H1 (cell line): Measurements from ENCODE around the gene BCL2. TPM values are rescaled to one million over a fixed set of nuclear protein-coding genes. Genes with fewer than 3 reads are reported as not detected.

Experiments used
- CTCF ChIA-PET: fragments of 300-600 bp; sonication (Branson Sonifier 250); formaldehyde crosslinking; loops from one replicate; lab custom pipeline; 2021; ENCODE audit not compliant: partially characterized antibody; lab: Charles Lee
- POLR2A ChIA-PET: fragments of 300-600 bp; sonication (Branson Sonifier 250); formaldehyde crosslinking; loops from one replicate; lab custom pipeline; 2021; ENCODE audit warnings: inconsistent platforms; ENCODE audit not compliant: partially characterized antibody; lab: Charles Lee
- DNase-seq, 2 experiments: peaks; one replicate each; pipeline versions ENCODE4 v3.0.0 to v3.0.0-alpha.2; 2010 to 2022; ENCODE audit warnings: low spot score in 2 of 2, low read depth in 1 of 2, mixed read lengths in 1 of 2
- FAIRE-seq: peaks from 2 replicates; lab custom pipeline; 2011; peaks lifted over from hg19 to GRCh38; lab: Jason Lieb, UNC
- H2AFZ ChIP-seq: 2 replicates; pipeline ENCODE4 v1.8.1; 2012; ENCODE audit warnings: low read length, inconsistent platforms
- H2AK5ac ChIP-seq: 2 replicates; pipeline ENCODE4 v1.6.1; 2013; ENCODE audit warnings: low read depth, low read length
- H2BK120ac ChIP-seq: replicated peaks from 2 replicates; pipeline ENCODE3; 2013; ENCODE audit warnings: low read depth, low read length, inconsistent platforms
- H2BK12ac ChIP-seq: 2 replicates; pipeline ENCODE4 v1.6.1; 2013; ENCODE audit warnings: low read depth, low read length
- H2BK15ac ChIP-seq: 2 replicates; pipeline ENCODE4 v1.6.1; 2013; ENCODE audit warnings: low read length
- H2BK20ac ChIP-seq: 2 replicates; pipeline ENCODE4 v1.6.1; 2013; ENCODE audit warnings: low read length
- H2BK5ac ChIP-seq: 2 replicates; pipeline ENCODE4 v1.6.1; 2013; ENCODE audit warnings: low read depth, low read length
- H3K14ac ChIP-seq: 2 replicates; pipeline ENCODE4 v1.6.1; 2013; ENCODE audit warnings: inconsistent platforms; ENCODE audit not compliant: insufficient read length
- H3K18ac ChIP-seq: 2 replicates; pipeline ENCODE4 v1.6.1; 2013; ENCODE audit warnings: low read length; ENCODE audit errors: extremely low read depth
- H3K23ac ChIP-seq: 2 replicates; pipeline ENCODE4 v1.6.1; 2013; ENCODE audit warnings: inconsistent platforms; ENCODE audit not compliant: insufficient read length
- H3K23me2 ChIP-seq: 2 replicates; pipeline ENCODE4 v1.6.1; 2013; ENCODE audit warnings: low read depth, low read length
- H3K27ac ChIP-seq: 2 replicates; pipeline ENCODE4 v1.6.1; 2011; ENCODE audit warnings: low read depth, low read length, inconsistent platforms
- H3K27me3 ChIP-seq, 4 experiments: replicated peaks in 1 of 4; 1 replicate in 1 of 4; 2 replicates in 3 of 4; pipeline versions ENCODE4 v1.6.1 to v1.8.1; 2011 to 2013; ENCODE audit warnings: low read length in 3 of 4, mild to moderate bottlenecking in 3 of 4, inconsistent platforms in 2 of 4, mixed read lengths in 2 of 4, moderate library complexity in 1 of 4; ENCODE audit not compliant: control insufficient read depth in 3 of 4, insufficient read depth in 3 of 4; ENCODE audit errors: extremely low read depth in 1 of 4
- H3K36me3 ChIP-seq, 4 experiments: 2 replicates each; pipeline versions ENCODE4 v1.6.1 to v1.8.1; 2011 to 2013; ENCODE audit warnings: mild to moderate bottlenecking in 4 of 4, low read length in 3 of 4, moderate library complexity in 2 of 4, control low read depth in 1 of 4, inconsistent platforms in 1 of 4; ENCODE audit not compliant: insufficient read depth in 4 of 4, control insufficient read depth in 2 of 4
- H3K4ac ChIP-seq: replicated peaks from 2 replicates; pipeline ENCODE3; 2013; ENCODE audit warnings: low read length, low read depth, mixed read lengths, inconsistent platforms; ENCODE audit not compliant: insufficient read length
- H3K4me1 ChIP-seq, 4 experiments: replicated peaks in 1 of 4; 1 replicate in 1 of 4; 2 replicates in 3 of 4; pipeline versions ENCODE4 v1.6.1 to v1.8.1; 2011 to 2013; ENCODE audit warnings: low read length in 3 of 4, inconsistent platforms in 2 of 4, mixed read lengths in 1 of 4; ENCODE audit not compliant: insufficient read depth in 4 of 4, control insufficient read depth in 3 of 4
- H3K4me2 ChIP-seq, 2 experiments: 2 replicates each; pipeline versions ENCODE4 v1.6.1 to v1.8.1; 2011 to 2013; ENCODE audit warnings: low read depth in 2 of 2, low read length in 2 of 2, control low read depth in 1 of 2, inconsistent platforms in 1 of 2, mild to moderate bottlenecking in 1 of 2; ENCODE audit not compliant: insufficient read depth in 1 of 2
- H3K4me3 ChIP-seq, 4 experiments: fragments of 200-600, 300-600 bp in 1 of 4; sonication (generic), shearing (Covaris generic), sonication (Bioruptor Twin) in 1 of 4; 2 replicates each; pipeline versions ENCODE4 v1.5.1 to v1.8.1; 2011 to 2016; ENCODE audit warnings: low read length in 4 of 4, low read depth in 3 of 4, control low read depth in 2 of 4, inconsistent platforms in 2 of 4, mild to moderate bottlenecking in 2 of 4, mixed read lengths in 1 of 4, moderate library complexity in 1 of 4; ENCODE audit not compliant: insufficient read depth in 2 of 4; ENCODE audit errors: extremely low read depth in 1 of 4
- H3K56ac ChIP-seq: replicated peaks from 2 replicates; pipeline ENCODE3; 2013; ENCODE audit warnings: low read depth, mild to moderate bottlenecking, mixed read lengths, low read length, inconsistent platforms; ENCODE audit not compliant: insufficient read length
- H3K79me1 ChIP-seq: 2 replicates; pipeline ENCODE4 v1.6.1; 2013; ENCODE audit warnings: low read depth, low read length, control low read depth
- H3K79me2 ChIP-seq, 2 experiments: 2 replicates each; pipeline versions ENCODE4 v1.6.1 to v1.8.1; 2012 to 2013; ENCODE audit warnings: low read length in 2 of 2, mild to moderate bottlenecking in 2 of 2, inconsistent platforms in 1 of 2; ENCODE audit not compliant: insufficient read depth in 2 of 2, control insufficient read depth in 1 of 2
- H3K9ac ChIP-seq, 4 experiments: replicated peaks in 1 of 4; 1 replicate in 1 of 4; 2 replicates in 3 of 4; pipeline versions ENCODE4 v1.6.1 to v1.8.1; 2011 to 2013; ENCODE audit warnings: low read depth in 3 of 4, low read length in 3 of 4, control low read depth in 2 of 4, mild to moderate bottlenecking in 2 of 4, moderate library complexity in 2 of 4, inconsistent platforms in 1 of 4; ENCODE audit errors: extremely low read depth in 1 of 4
- H3K9me3 ChIP-seq, 2 experiments: 2 replicates each; pipeline versions ENCODE4 v1.6.1 to v1.8.1; 2012 to 2013; ENCODE audit warnings: mild to moderate bottlenecking in 2 of 2, moderate library complexity in 2 of 2, control low read depth in 1 of 2, inconsistent platforms in 1 of 2, low read depth in 1 of 2, low read length in 1 of 2, mixed read lengths in 1 of 2; ENCODE audit not compliant: insufficient read depth in 2 of 2
- H4K20me1 ChIP-seq, 2 experiments: replicated peaks in 1 of 2; 2 replicates each; pipeline versions ENCODE3 to v1.8.1; 2011 to 2013; ENCODE audit warnings: inconsistent platforms in 2 of 2, low read length in 2 of 2, mild to moderate bottlenecking in 1 of 2; ENCODE audit not compliant: insufficient read depth in 2 of 2, control insufficient read depth in 1 of 2
- H4K5ac ChIP-seq: 2 replicates; pipeline ENCODE4 v1.6.1; 2013; ENCODE audit warnings: low read length, low read depth, mixed read lengths, inconsistent platforms; ENCODE audit not compliant: insufficient read length
- H4K8ac ChIP-seq: 2 replicates; pipeline ENCODE4 v1.8.0; 2013; ENCODE audit warnings: mild to moderate bottlenecking, moderate library complexity, low read length, inconsistent platforms; ENCODE audit not compliant: insufficient read depth; ENCODE audit errors: extremely low read depth
- H4K91ac ChIP-seq: replicated peaks from 2 replicates; pipeline ENCODE3; 2013; ENCODE audit warnings: low read length, mixed read lengths, inconsistent platforms; ENCODE audit not compliant: insufficient read length
- BACH1 ChIP-seq: IDR thresholded peaks from 2 replicates; pipeline ENCODE4 v1.6.1; 2012; ENCODE audit warnings: low read length, improper control_type of control experiment
- CHD2 ChIP-seq: IDR thresholded peaks from 2 replicates; pipeline ENCODE4 v1.6.1; 2012; ENCODE audit warnings: low read length, improper control_type of control experiment
- CTBP2 ChIP-seq: IDR thresholded peaks from 2 replicates; pipeline ENCODE4 v1.7.0; 2011; ENCODE audit warnings: borderline replicate concordance, mild to moderate bottlenecking, moderate library complexity, mixed read lengths, low read length; ENCODE audit not compliant: insufficient read depth, insufficient read length
- E2F6 ChIP-seq: IDR thresholded peaks from 2 replicates; pipeline ENCODE4 v1.6.1; 2012; ENCODE audit warnings: inconsistent platforms
- HDAC2 ChIP-seq, 2 experiments: fragments of 300-600 bp in 1 of 2; sonication (generic) in 1 of 2; IDR thresholded peaks; 2 replicates each; pipeline ENCODE4 v1.6.1; 2011 to 2012; ENCODE audit warnings: low read depth in 2 of 2, low read length in 2 of 2, mild to moderate bottlenecking in 2 of 2, moderate library complexity in 2 of 2, borderline replicate concordance in 1 of 2, inconsistent platforms in 1 of 2
- JUN ChIP-seq: IDR thresholded peaks from 2 replicates; pipeline ENCODE4 v1.6.1; 2011; ENCODE audit warnings: low read depth, mild to moderate bottlenecking, improper control_type of control experiment, low read length
- NRF1 ChIP-seq: IDR thresholded peaks from 2 replicates; pipeline ENCODE4 v1.6.1; 2011; ENCODE audit warnings: mild to moderate bottlenecking, low read depth, low read length, improper control_type of control experiment
- POLR2AphosphoS5 ChIP-seq: IDR thresholded peaks from 2 replicates; pipeline ENCODE4 v1.6.1; 2011; ENCODE audit warnings: low read depth, low read length
- POU5F1 ChIP-seq: IDR thresholded peaks from 2 replicates; pipeline ENCODE4 v1.6.1; 2011; ENCODE audit warnings: low read depth, mild to moderate bottlenecking, low read length, moderate library complexity
- RFX5 ChIP-seq: IDR thresholded peaks from 2 replicates; pipeline ENCODE4 v1.6.1; 2011; ENCODE audit warnings: low read depth, low read length, improper control_type of control experiment, borderline replicate concordance
- SIRT6 ChIP-seq: IDR thresholded peaks from one replicate; pipeline ENCODE4 v1.7.1; 2012; ENCODE audit warnings: low read length, inconsistent platforms
- SUZ12 ChIP-seq: fragments of 200-600 bp; sonication (generic); IDR thresholded peaks from 2 replicates; pipeline ENCODE4 v1.6.1; 2012; ENCODE audit warnings: mild to moderate bottlenecking, inconsistent platforms, low read length, moderate library complexity, mixed read lengths
- TBP ChIP-seq: IDR thresholded peaks from 2 replicates; pipeline ENCODE4 v1.6.1; 2011; ENCODE audit warnings: low read depth, low read length, improper control_type of control experiment
- YY1 ChIP-seq: IDR thresholded peaks from 2 replicates; pipeline ENCODE4 v1.6.1; 2011; ENCODE audit warnings: low read depth, mild to moderate bottlenecking, low read length
- ZNF274 ChIP-seq: IDR thresholded peaks from 2 replicates; pipeline ENCODE4 v1.7.0; 2012; ENCODE audit warnings: low read length, borderline replicate concordance; ENCODE audit errors: extremely low read depth
- WGBS, 2 experiments: shearing (Covaris generic) in 1 of 2; methylation state at CpG; one replicate each; pipeline versions ENCODE4 v1.1.6 to v1.1.7; 2013 to 2015; ENCODE audit warnings: low lambda C conversion rate in 2 of 2, mixed read lengths in 2 of 2, inconsistent platforms in 1 of 2, low coverage in 1 of 2, missing lambda C conversion rate in 1 of 2; ENCODE audit not compliant: insufficient replicate concordance in 2 of 2, insufficient coverage in 1 of 2, insufficient read length in 1 of 2; ENCODE audit errors: extremely low coverage in 1 of 2, missing lambda C conversion rate in 1 of 2; 5-methylcytosine and 5-hydroxymethylcytosine counted together
- polyA plus RNA-seq, 7 experiments: library from polyadenylated mRNA; depleted of rRNA in 3 of 7; stranded (reverse) in 5 of 7; unstranded in 2 of 7; fragments of >200 nt in 5 of 7; fragments of 200-250 nt in 2 of 7; gene quantifications; 1 replicate in 5 of 7; 2 replicates in 1 of 7; 4 replicates in 1 of 7; pipeline versions ENCODE4 v1.2.1 to v1.2.3, GENCODE V29; 2011 to 2013; ENCODE audit warnings: missing spikeins in 2 of 7, mixed read lengths in 2 of 7
- total RNA-seq: library from RNA; stranded (reverse); fragmentation: NEBNext Ultra II Directional; extraction: Animal tissue kit (Norgen Biotek cat#: 25700); gene quantifications from 2 replicates; pipeline ENCODE4 v1.2.1, GENCODE V29; 2021

Gene BCL2
- total and polyA plus RNA-seq, 2 of the 8 experiments (the other 6 are each of a cell fraction or from before 2014, with no cell fraction given) = 0.59 to 4.5 TPM

DNA sequence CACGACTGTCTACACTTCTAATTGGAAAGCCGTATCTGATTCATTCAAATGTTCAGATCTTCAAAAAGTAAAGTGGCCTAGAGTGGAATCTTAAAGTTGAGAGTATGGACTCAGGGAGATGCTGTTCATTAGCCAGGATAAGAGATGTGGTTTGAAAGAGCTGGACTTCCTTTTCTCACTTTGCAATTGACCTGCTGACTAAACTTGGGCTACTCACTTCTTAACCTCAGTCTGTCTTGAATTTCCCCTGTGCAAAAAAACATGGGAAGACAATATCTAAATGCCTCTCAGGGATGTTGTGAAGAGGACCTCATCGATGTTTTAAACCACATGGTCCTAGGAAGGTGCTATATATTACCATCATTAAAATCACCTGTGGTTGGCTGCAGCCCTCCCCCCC lies 64.1 kb downstream of the BCL2 start:
- Histone ChIP-seq H3K4ac (no peak overlapping the region), H2BK20ac (no peak overlapping the region), H4K20me1 (no peaks in the 10 kb centered on the region), H3K9ac (no peak overlapping the region), H3K79me1 (no peaks in the 10 kb centered on the region), H3K4me1 (no peaks in the 10 kb centered on the region), H3K79me2 (no peaks in the 10 kb centered on the region), H3K23ac (no peak overlapping the region), H3K9me3 (no peaks in the 10 kb centered on the region), H3K27ac (no peak overlapping the region), H3K4me3 (no peak overlapping the region), H3K36me3 (no peaks in the 10 kb centered on the region), H3K56ac (no peak overlapping the region), H3K4me2 (no peak overlapping the region), H2BK12ac (no peak overlapping the region), H4K5ac (no peak overlapping the region), H3K23me2 (no peaks in the 10 kb centered on the region), H2AK5ac (no peak overlapping the region), H4K8ac (no peak overlapping the region), H3K18ac (no peak overlapping the region), H3K27me3 (no peaks in the 10 kb centered on the region; a peak in 1 of 7 replicates), H4K91ac (no peak overlapping the region), H2BK5ac (no peak overlapping the region), H3K14ac (no peak overlapping the region), H2BK120ac (no peak overlapping the region), H2AFZ (no peak overlapping the region), H2BK15ac (no peak overlapping the region)
- CTCF ChIA-PET = interaction anchor here (2.3 to 2.7 kb wide), 2 partner anchors 11 to 67 kb away, joined by 8 to 9 read pairs; no protein-coding TSS in a partner anchor
- DNase-seq (no peak), FAIRE-seq (no peak)
- POLR2A ChIA-PET = no interaction called here
- WGBS, 2 experiments = 85% methylated on average over 3 of the region's 3 CpGs; no CpG with 5 or more reads in 1 of the 2 experiments
- no peak for TF ChIP-seq YY1
- TF ChIP-seq POU5F1 = no peak
- TF ChIP-seq SUZ12 = no peak
- TF ChIP-seq BACH1 = no peak
- TF ChIP-seq CHD2 = no peak
- no peak for TF ChIP-seq JUN
- TF ChIP-seq E2F6 = no peak
- TF ChIP-seq CTBP2 = no peak
- TF ChIP-seq NRF1 = no peak
- no peak for TF ChIP-seq POLR2AphosphoS5
- no peak for TF ChIP-seq RFX5
- no peak for TF ChIP-seq ZNF274
- TF ChIP-seq TBP = no peak
- TF ChIP-seq HDAC2 (IDR thresholded peaks at IDR 0.05; ENCODE audit: borderline replicate concordance in 1 of 2, low read depth in 2 of 2, low read length in 2 of 2) = no peak
- TF ChIP-seq SIRT6 = no peak
